Activated CD8-positive, alpha-beta memory T cell treated with anti-CD3 and anti-CD28 coated beads for 1 hour (primary cell): ENCODE data around the gene PRKCA.
"Not testable (repeated sequence)": the region's sequence is repeated elsewhere in the genome, so short reads cannot be mapped to it uniquely, and the experiment has no call there.

Experiments
- DNase-seq, 2 donors: peaks; one replicate each; pipeline ENCODE4 v3.0.0-alpha.2; 2020; ENCODE audit warnings: low read depth in 1 of 2; ENCODE audit errors: extremely low read depth in 1 of 2

PRKCA gene

GRCh38 chr17:66589892-66590291, 287.5 kb downstream of the PRKCA start:
- no peak for DNase-seq

DNA sequence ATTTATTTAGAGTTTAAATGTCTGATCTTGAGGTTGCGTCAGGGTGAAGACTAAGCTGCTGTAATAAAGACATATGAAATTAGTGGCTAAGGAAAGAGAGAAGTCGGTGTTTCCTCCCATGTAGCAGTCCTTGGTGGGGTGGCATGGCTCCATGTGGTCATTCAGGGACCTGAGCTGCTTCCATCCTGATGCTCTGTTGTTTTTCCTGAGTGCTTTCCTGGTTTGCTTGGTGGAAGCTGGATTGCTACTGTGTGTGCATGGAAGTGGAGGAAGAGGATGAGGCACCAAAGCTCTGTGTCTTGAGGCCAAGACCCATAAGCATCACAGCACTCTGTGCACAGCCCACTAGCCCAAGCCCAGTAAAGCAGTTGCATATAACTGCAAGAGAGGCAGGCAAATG, 290.7 kb downstream of the PRKCA start:
- DNase-seq = no peak

GRCh38 chr17:66595893-66596292, 293.5 kb downstream of the PRKCA start:
- DNase-seq = no peak

DNA sequence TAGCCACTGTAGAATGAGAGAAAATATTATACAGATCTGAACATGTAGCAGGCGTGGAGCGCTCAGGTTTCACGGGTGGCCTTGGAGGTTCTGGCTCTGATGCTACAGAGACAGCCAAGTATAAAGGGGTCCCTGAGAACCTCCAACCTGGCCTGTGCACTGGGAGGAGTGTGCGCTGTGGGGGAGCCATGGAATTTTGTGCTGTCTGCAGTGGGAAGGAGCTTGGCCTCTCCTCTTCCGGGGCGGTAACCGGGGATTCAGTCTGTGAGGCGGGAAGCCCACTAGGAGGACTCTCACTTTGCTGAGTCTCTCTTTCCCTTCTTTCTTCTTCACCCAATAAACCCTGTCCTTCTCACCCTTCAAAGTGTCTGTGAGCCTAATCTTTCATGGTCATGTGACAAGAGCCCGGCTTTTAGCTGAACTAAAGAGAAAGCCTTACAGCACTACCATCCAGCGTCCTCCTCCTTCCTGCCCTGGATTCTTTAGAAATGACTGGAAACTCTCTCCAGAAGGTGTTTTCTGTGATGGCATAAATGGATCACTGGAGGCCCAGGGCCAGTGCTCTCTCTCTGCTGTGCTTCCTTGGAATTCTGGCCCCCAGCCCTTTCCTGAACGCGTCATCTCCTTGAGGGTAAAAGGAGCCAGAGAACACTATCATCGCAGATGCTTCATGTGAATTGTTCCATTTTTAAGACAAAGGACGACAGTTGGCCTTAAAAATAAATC, 300.4 kb downstream of the PRKCA start:
- no peak for DNase-seq

DNA sequence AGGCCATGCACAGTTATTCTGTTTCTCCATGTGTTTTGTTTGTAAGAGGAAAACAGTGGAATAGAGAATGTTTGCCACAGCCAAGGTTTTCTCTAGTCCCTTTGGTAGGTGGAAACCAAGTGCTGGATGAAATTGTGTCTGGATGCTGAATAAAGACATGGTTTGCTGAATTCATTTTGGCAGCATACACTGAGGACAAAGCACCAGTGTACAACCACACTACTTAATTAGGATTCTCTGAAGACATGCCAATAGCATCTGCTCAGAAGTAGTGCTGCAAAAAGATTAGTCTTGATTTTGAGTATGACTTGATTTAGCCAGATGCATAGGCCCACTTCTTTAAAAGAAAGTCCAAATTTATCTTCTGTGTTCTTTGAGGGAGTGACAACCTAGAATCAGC, 302.0 kb downstream of the PRKCA start:
- DNase-seq = no peak

- DNase-seq = no peak
These were observed 303.1 kb downstream of the PRKCA start for GRCh38 chr17:66605541-66605940.

- DNase-seq = no peak
These were observed 308.1 kb downstream of the PRKCA start for GRCh38 chr17:66610361-66611133.

GRCh38 chr17:66611397-66611796, 309.0 kb downstream of the PRKCA start:
- no peak for DNase-seq

GRCh38 chr17:66612993-66613392, 310.6 kb downstream of the PRKCA start:
- no peak for DNase-seq

DNA sequence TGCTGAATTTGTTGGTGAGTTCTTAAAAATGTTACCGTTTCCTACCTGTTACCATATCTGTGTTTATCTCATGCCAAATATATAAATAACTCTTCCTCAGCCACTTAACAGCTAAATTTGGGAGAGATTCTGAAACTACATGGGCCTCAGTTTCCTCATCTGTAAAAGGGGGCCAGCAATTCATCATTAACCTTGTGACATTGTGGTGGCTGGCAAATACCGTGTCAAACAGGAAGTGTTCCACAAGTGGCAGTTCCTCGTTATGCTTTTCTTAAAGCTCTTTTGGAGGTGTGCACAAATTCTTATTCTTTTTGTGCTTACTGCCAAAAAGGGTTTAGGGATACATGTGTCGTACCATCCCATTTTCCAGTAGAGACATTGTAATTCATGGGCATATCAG, 312.1 kb downstream of the PRKCA start:
- DNase-seq = no peak

DNA sequence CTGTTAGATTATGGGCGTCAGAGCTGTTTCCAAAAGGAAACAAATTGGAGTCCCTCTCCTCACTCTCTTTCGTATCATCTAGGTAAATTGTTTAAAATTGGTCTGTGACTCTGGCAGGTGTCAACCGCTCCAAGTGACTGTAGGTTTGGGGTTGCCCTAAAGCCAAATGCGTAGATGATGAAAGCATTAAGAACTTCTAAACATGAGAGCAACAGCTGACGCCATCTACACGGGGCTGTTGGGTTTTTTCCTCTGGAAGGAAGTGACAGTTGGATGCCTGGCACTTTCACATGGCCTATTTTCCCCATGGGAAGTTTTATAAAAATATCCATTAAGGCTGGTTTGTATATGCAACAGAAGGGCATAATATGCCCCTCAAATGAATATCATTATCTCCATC, 316.8 kb downstream of the PRKCA start:
- no peak for DNase-seq

- no peak for DNase-seq
These were observed 318.1 kb downstream of the PRKCA start for GRCh38 chr17:66620528-66620927.

- DNase-seq = not testable (repeated sequence)
These were observed 322.2 kb downstream of the PRKCA start for GRCh38 chr17:66624630-66625029.

GRCh38 chr17:66625311-66625767, 322.9 kb downstream of the PRKCA start:
- DNase-seq = no peak

DNA sequence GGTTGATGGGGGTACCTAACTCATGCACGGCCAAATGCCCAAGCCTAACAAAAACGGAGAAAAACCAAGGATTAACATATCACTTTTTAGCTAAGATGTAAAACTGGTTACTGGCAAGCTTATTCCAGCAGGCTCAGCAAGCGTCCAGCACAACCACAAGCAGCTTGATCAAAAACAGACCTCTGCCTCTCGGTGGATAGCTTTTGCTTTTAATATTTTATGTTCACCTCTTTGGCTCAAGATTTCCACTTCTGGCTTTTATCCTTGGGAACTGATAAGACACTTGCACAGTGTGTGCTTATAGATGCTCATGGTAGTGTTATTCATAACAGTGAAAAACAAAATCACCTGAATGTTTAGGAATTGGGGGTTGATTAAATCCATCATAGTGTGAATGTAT, 325.6 kb downstream of the PRKCA start:
- DNase-seq = no peak

DNA sequence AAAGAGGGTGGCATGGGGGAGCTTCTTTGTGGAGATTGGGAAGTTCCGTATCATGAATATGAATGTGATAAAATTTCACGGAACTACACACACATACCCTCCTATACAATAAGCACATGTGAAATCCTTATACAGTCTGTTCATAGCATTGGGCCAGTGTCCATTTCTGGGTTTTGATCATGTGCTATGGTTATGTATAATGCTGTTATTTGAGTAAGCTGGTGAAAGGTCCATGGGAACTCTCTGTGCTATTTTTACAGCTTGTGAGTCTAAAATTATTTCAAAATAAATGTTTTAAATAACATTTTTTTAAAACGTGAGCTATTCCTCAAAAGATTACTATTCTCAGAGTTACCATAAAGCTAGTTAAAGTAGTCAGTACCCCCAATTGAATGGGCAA, 327.3 kb downstream of the PRKCA start:
- DNase-seq = no peak

DNA sequence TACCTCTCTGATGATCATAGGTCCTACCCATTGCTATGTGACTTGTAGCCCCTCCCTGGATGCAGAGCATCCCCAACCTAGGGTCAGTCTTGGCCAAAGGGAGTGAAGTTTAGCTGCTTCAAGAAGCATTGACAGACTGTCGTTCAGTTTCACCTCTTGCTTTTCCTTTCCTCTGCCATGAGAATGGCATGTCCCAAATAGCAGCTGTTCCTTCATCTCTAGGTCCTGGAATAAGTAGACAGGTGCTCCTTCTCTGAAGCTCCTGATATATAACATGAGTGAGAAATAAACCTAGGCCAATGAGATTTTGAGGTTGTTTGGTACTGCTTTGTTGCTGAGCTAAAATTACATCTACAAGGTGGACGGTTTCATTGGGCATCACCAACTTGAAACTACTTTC, 328.0 kb downstream of the PRKCA start:
- DNase-seq = no peak

GRCh38 chr17:66630828-66631472, 328.5 kb downstream of the PRKCA start:
- no peak for DNase-seq

- no peak for DNase-seq
These were observed 330.3 kb downstream of the PRKCA start for GRCh38 chr17:66632731-66633130.

DNA sequence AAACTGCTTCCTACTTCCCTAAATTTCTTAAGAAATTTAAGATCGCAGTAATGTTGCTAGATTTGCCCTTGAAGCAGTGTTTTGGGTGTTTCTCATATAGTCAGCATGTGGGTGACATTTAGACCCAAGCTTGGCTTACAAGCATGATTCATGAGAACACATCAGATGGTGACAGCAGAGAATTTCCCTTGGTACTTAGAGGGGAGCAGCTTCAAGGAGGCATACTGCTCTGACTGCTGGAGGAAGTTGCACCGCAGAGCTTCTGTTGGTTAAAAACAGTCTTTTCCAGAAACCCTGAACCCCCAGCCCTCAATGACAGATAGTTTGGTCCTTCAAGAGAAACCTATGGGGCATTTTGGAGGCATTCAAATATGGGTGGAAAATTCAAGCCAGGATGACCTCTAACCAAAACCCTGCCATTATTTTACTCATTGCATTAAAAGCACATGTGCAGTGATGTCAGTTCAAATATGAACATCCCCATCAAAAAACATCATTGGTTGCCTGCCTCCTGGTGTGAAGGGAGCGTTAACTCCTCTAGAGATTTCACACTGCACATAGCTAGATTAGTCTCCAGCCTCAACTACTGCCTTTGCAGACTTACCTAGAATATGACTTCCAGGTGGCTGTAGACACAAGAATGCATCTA, 331.0 kb downstream of the PRKCA start:
- DNase-seq = no peak

- no peak for DNase-seq
These were observed 331.8 kb downstream of the PRKCA start for GRCh38 chr17:66634193-66634592.
